Glutamatergic neuron (in vitro differentiated cells): ENCODE results near the gene SLC25A29. TPM values are rescaled to one million over a fixed set of nuclear protein-coding genes. Genes with fewer than 3 reads are reported as not detected.

Experiments used
- DNase-seq: peaks from one replicate; pipeline ENCODE4 v3.0.0; 2022
- H3K27ac Mint-ChIP-seq: one replicate; pipeline ENCODE4 v1.8.0; 2020; ENCODE audit warnings: mild to moderate bottlenecking, mixed read lengths, inconsistent platforms; ENCODE audit not compliant: unreplicated experiment
- H3K27me3 Mint-ChIP-seq: one replicate; pipeline ENCODE4 v1.8.0; 2020; ENCODE audit warnings: mild to moderate bottlenecking, moderate library complexity, mixed read lengths, inconsistent platforms; ENCODE audit not compliant: unreplicated experiment
- H3K36me3 Mint-ChIP-seq: one replicate; pipeline ENCODE4 v1.8.0; 2020; ENCODE audit warnings: mild to moderate bottlenecking, mixed read lengths, inconsistent platforms; ENCODE audit not compliant: unreplicated experiment
- H3K4me1 Mint-ChIP-seq: one replicate; pipeline ENCODE4 v1.8.0; 2020; ENCODE audit warnings: mild to moderate bottlenecking, low read depth, mixed read lengths, inconsistent platforms; ENCODE audit not compliant: unreplicated experiment
- H3K4me3 Mint-ChIP-seq: one replicate; pipeline ENCODE4 v1.8.0; 2020; ENCODE audit warnings: mild to moderate bottlenecking, mixed read lengths, inconsistent platforms; ENCODE audit not compliant: unreplicated experiment
- H3K9me3 Mint-ChIP-seq: one replicate; pipeline ENCODE4 v1.8.0; 2020; ENCODE audit warnings: mild to moderate bottlenecking, moderate library complexity, mixed read lengths, inconsistent platforms; ENCODE audit not compliant: unreplicated experiment
- CTCF ChIP-seq: fragments of 200-600 bp; sonication (generic); IDR thresholded peaks from one replicate; pipeline ENCODE4 v1.5.0; 2021; ENCODE audit not compliant: partially characterized antibody, unreplicated experiment
- total RNA-seq: library from RNA; stranded (reverse); fragmentation: NEBNext Ultra II Directional; extraction: Animal tissue kit (Norgen Biotek cat#: 25700); gene quantifications from one replicate; pipeline ENCODE4 v1.2.1, GENCODE V29; 2021; ENCODE audit not compliant: unreplicated experiment

SLC25A29 gene
- total RNA-seq, 1 donor from 2014 or later = 409 TPM

GRCh38 chr14:100330388-100330931 is 24.2 kb upstream of the SLC25A29 start:
- no peak for TF ChIP-seq CTCF
- DNase-seq = no peak
- no peak overlapping the region for H3K27ac Mint-ChIP-seq
- H3K36me3 Mint-ChIP-seq = no peaks in the 10 kb centered on the region
- peaks cover 6% of the 10 kb centered on the region for H3K9me3 Mint-ChIP-seq
- H3K4me3 Mint-ChIP-seq = no peak overlapping the region
- H3K4me1 Mint-ChIP-seq = peaks cover 2% of the 10 kb centered on the region
- H3K27me3 Mint-ChIP-seq = no peaks in the 10 kb centered on the region

GRCh38 chr14:100330007-100330344 is 23.7 kb upstream of the SLC25A29 start:
- no peak for TF ChIP-seq CTCF
- Mint-ChIP-seq H3K4me1 (peaks cover 2% of the 10 kb centered on the region), H3K27ac (no peak overlapping the region), H3K4me3 (no peak overlapping the region), H3K9me3 (peaks cover 6% of the 10 kb centered on the region), H3K36me3 (no peaks in the 10 kb centered on the region), H3K27me3 (no peaks in the 10 kb centered on the region)
- DNase-seq = no peak

- DNase-seq = no peak
- no peak overlapping the region for H3K27ac Mint-ChIP-seq
- peaks cover 6% of the 10 kb centered on the region for H3K9me3 Mint-ChIP-seq
Observed at GRCh38 chr14:100329233-100330006, 23.2 kb upstream of the SLC25A29 start.

GRCh38 chr14:100328495-100329163 is 22.4 kb upstream of the SLC25A29 start:
- Mint-ChIP-seq H3K36me3 (no peaks in the 10 kb centered on the region), H3K27me3 (no peaks in the 10 kb centered on the region), H3K4me1 (peaks cover 2% of the 10 kb centered on the region), H3K27ac (no peak overlapping the region), H3K4me3 (no peak overlapping the region), H3K9me3 (peaks cover 6% of the 10 kb centered on the region)
- TF ChIP-seq CTCF = no peak
- no peak for DNase-seq

More at GRCh38 chr14:100329233-100330006, 23.2 kb upstream of the SLC25A29 start:
- H3K4me1 Mint-ChIP-seq = peaks cover 2% of the 10 kb centered on the region
- TF ChIP-seq CTCF = no peak
- H3K4me3 Mint-ChIP-seq = no peak overlapping the region
- H3K27me3 Mint-ChIP-seq = no peaks in the 10 kb centered on the region
- H3K36me3 Mint-ChIP-seq = no peaks in the 10 kb centered on the region

- Mint-ChIP-seq H3K27me3 (peaks cover 2% of the 10 kb centered on the region), H3K4me1 (peaks cover 7% of the 10 kb centered on the region), H3K36me3 (no peaks in the 10 kb centered on the region), H3K27ac (no peak overlapping the region), H3K4me3 (no peak overlapping the region), H3K9me3 (peaks cover 6% of the 10 kb centered on the region)
- TF ChIP-seq CTCF = no peak
- DNase-seq = no peak
Observed at GRCh38 chr14:100327128-100327527, 20.9 kb upstream of the SLC25A29 start.
